ENCODE data around the gene GPAM.
A peak's percentile ranks its signal among the peaks of the same experiment; 100 is the strongest.
"Not testable (repeated sequence)": the region's sequence is repeated elsewhere in the genome, so short reads cannot be mapped to it uniquely, and the experiment has no call there.

The GPAM gene

GRCh38 chr10:112131996-112132395 is 51.6 kb downstream of the GPAM start:
- DNase-seq (ENCODE audit: low read depth), result no peak

- DNase-seq (ENCODE audit: low read depth), result no peak
Observed at GRCh38 chr10:112131346-112131745, 52.2 kb downstream of the GPAM start.

DNA sequence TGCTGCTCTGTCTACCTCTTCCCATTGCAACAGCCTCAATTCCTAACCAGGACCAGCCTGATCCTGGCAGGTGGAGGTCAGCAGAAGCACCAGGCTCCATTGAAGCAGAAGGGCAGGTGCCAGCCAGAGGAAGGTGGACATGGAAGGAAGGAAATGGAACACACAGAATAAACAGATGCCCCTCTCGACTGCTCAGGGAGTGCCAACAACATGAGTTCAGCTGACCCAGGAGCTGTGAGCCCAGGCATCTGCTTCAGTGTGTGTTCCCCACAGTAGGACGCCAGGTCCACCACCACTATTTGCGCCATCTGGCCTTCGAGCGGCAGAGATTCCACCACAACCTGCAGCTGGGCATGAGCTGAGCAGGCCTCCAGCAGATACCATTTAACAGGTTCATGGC is 56.7 kb downstream of the GPAM start:
- DNase-seq (ENCODE audit: low read depth), result no peak

GRCh38 chr10:112126172-112126571 is 57.4 kb downstream of the GPAM start:
- DNase-seq (ENCODE audit: low read depth), result no peak

GRCh38 chr10:112124866-112125265 is 58.7 kb downstream of the GPAM start:
- DNase-seq (ENCODE audit: low read depth), result no peak

- DNase-seq (ENCODE audit: low read depth), result no peak
Observed at GRCh38 chr10:112122827-112123226, 60.7 kb downstream of the GPAM start.

GRCh38 chr10:112120491-112120890 is 63.1 kb downstream of the GPAM start:
- DNase-seq (ENCODE audit: low read depth), result no peak

DNA sequence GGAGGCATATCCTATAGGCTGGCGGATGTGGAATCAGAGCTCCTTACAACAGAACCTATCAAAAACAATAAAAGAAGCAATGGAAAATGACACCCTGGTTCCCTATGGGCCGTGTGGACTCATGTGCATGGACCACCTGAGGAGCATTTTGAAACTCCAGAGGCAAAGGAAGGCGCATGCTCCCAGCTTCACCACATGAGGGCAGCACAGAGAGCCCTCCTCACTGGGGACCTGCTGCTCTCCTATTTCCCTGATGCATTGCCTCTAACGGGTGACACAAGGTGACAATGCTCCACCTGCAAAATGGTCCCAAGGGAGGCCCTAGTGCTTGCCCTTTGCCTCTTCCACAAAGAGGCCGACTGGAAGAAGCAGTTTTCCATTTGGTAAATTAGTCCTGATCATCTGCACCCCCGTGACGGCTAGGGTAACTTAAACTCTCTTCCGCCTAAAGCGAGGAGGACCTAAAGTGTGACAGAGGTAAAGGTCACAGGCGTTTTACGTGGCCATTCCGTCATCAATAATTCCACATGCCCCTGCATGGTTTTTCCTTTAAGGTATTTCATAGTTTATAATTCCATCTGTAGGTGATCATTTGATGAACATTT is 67.7 kb downstream of the GPAM start:
- DNase-seq (ENCODE audit: low read depth), result peak; percentile 53

DNA sequence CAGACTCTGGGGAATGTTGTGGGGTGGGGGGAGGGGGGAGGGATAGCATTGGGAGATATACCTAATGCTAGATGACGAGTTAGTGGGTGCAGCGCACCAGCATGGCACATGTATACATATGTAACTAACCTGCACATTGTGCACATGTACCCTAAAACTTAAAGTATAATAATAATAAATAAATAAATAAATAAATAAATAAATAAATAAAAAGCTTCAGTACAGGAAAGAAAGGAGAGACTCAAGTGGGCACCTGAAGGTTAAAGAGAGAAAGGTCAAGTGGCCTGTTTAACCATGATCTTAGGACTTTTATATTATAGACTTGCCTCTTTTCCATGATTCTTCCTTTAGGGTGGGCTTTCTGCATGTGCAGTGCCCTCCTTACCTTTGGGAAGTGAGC is 73.8 kb downstream of the GPAM start:
- DNase-seq (ENCODE audit: low read depth), result not testable (repeated sequence)

Data from ELR (cell line).